Subcutaneous adipose tissue (tissue), 4 donors: ENCODE measurements around the gene ASB6. TPM values are rescaled to one million over a fixed set of nuclear protein-coding genes. Genes with fewer than 3 reads are reported as not detected.

Experiments used
- CTCF ChIP-seq: fragments of 450-650 bp; IDR thresholded peaks from one replicate; pipeline ENCODE4 v1.5.1; 2016; ENCODE audit warnings: low read depth, mild to moderate bottlenecking, control low read depth, antibody characterized with exemption, moderate library complexity
- total RNA-seq, 4 donors: library from RNA; depleted of rRNA; stranded (reverse); fragments of >200 nt; gene quantifications; one replicate each; pipeline ENCODE4 v1.1.0, GENCODE V29; 2016

ASB6 gene
- total RNA-seq, 4 donors from 2014 or later, result 8.8 to 15.6 (median 10.1) TPM

GRCh38 chr9:129610473-129611306 is 31.3 kb downstream of the ASB6 start:
- TF ChIP-seq CTCF, result no peak

GRCh38 chr9:129610213-129610472 is 31.8 kb downstream of the ASB6 start:
- no peak for TF ChIP-seq CTCF

- no peak for TF ChIP-seq CTCF
Observed at GRCh38 chr9:129609486-129610212, 32.3 kb downstream of the ASB6 start.

GRCh38 chr9:129608561-129609481 is 33.1 kb downstream of the ASB6 start:
- no peak for TF ChIP-seq CTCF

- TF ChIP-seq CTCF, result no peak
Observed at GRCh38 chr9:129607027-129607387, 34.9 kb downstream of the ASB6 start.

- no peak for TF ChIP-seq CTCF
Observed at GRCh38 chr9:129606161-129607026, 35.6 kb downstream of the ASB6 start.
